Astrocyte of the hippocampus (primary cell): ENCODE measurements around the gene LRRC71.

Source experiments
- DNase-seq: peaks from one replicate; pipeline ENCODE4 v3.0.0; 2011; ENCODE audit warnings: low read depth, low spot score

Gene LRRC71

DNA sequence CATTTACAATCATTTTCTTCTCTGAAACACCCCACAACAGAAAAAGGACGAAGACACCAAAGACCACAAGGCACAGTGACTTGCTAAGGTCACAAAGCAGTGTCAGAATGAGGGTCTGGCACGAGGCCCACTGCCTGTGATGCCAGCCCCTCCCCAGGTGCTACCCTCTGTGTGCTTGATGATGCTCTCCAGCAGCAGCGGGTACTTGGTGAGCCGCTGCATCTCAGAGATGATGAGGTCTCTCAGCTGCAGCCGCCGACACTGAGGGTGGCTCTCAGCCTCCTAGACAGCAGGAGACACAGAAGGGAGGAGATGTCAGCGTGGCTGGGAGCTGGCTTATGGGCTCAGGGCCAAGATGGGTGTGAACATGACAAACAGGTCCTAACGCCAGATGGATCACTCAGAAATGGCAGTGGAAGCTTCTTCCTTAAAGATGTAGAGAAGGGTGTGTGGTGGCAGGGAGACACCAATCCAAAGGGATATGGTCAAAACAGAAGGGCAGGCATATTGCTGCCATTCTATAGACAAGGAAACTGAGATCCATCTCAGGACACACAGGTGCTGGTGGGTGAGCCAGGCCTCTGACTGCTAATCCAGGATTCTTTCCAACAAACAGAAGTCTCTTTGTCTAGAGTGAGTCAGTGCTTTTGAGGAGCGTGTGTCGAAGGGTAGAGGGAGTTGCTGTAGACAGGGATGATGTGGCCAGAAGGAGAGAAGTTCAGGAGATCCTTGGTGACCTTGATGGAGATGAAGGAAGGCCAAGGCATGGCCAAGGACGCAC lies 25.6 kb downstream of the LRRC71 start:
- DNase-seq = peak; percentile 23

DNA sequence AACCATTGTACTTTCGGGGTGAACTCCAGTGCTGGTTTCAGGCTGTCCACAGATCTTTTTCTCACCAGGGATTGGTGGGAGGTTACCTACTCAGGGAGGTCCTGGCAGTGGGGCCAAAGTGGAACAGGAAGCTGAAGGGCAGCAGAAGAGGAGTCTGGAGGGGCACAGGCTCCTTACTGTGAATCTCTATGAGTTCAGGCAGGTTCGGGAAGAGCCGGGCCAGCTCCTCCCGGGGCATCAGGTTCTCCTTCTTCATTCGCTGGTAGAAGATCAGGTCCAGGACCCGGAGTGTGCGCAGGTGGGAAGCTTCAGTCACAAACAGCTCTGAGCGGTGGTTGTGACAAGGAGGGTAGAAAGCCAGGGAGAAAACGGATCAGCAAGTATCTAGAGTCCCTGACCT lies 26.7 kb downstream of the LRRC71 start:
- no peak for DNase-seq

DNA sequence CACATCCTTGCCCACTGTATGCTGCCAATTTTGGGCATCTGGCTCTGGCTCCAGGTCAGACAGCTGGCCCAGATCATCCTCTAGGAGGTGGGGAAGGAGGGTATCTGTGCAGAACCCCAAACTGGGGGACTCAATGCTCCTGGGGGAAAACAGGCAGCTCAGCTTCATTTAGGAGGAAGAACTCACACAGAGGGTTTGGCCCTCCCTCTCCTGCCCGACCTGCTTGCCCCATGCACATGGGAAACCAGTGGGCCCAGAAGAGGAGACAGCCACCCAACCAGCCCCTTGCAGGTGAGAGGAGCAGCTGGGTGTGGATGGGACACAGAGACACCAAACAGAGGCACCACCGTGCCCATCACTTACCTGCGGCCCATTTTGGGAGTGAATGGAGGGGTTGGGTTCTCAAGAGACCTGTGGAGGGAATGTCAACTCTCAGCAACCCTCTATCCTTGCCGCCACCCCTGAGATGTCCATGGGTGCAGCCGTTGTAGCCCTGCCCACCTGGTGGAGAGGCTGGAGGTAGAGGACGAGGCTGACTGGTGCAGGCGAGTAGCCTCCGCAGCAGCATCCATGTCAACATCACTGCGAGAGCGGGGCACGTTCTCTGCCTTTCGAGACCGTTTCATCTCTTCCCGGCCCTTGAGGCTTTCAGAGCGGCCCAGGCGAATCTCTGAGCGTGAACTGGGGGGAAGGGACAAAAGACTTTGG lies 27.5 kb downstream of the LRRC71 start:
- no peak for DNase-seq

DNA sequence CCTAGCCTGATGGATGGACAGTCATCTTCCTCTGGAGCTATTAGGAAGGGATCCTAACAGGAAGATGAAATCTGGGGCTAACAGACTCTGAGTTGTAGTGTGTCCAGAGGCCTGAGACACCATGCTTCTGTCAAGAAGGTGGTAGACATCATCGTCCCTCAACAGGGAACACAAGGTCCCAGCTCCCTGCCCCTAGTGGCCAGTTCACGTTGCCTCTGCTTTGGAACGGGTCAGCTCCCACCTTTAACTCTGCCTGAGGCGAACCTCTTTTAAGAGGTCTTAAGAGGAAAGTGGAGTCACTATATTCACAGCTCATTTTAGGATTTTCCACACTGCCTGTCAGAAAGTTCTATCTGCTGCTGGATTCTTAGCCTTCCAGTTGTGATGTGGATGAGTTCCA lies 28.3 kb downstream of the LRRC71 start:
- no peak for DNase-seq

DNA sequence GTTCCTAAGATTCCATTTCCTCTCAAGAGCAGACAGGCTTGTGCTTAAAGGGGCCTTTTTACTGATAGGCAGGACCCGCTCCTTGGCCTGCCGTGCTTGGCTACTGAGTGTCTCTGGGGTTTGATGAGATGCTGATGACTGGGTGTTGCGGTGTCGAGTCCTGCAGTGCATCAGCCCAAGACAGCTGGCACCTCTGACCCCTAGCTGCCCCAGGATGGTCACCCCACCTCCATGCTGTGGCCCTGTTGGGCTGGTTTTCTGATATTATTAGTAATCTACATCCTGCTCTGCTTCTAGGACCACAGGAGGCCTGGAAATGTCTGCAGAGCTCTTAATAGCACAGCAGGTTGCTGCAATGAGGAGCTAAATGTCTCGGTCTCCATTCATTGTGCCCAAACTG lies 28.7 kb downstream of the LRRC71 start:
- no peak for DNase-seq

DNA sequence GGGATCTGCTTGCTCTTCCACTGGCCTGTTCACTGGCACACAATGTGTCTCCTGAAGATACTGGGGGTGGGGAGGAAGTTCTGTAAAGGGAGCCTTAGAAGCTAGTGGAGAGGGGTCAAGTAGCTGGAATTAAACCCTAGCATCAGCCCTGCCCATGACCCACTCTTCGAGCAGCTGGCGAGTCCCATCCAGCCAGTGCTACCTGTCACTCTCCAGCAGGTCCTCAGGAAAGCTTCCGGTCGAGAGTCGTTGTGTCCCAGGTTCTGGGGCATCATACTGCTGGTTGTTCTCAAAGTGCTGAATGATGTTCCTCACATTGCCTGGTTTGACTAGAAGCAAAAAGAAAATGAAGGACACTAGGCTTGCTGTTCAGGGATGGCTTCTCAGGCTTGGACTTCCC lies 30.9 kb downstream of the LRRC71 start:
- DNase-seq = no peak

DNA sequence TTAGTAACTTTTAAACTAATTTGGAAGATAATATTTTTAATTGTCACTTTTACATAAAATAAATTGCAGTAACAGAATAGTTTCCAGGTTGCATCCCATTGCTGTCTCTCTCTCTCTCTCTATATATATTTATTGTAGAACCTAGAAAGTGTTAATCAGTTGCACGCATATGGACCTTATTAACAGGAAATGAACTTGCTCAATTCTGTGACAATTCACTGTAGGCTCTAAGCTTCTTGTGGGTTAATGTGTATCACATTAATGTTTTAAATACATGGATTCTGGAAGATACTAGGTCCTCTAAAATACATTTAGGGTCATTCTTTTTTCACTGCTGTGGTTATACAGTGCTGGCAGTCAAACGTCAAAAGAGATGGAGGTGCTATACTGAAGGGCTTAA lies 33.1 kb downstream of the LRRC71 start:
- DNase-seq = no peak

DNA sequence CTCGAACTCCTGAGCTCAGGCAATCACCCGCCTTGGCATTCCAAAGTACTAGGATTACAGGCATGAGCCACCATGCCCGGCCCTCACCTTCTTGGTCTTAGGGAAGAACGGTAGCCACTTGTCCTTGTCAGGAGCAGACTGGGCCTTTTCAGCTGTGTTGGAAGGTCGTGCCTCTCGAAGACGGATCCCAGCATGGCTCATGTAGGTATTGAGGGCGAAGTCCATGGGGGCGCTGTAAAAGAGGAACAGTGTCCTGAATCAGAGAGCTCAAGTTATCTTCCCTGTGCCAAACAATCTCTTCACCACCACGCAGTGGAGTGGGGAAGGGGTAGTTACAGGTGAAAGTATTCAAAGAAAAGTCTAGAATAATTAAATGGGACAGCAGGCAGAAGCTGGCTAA lies 35.9 kb downstream of the LRRC71 start:
- DNase-seq = no peak

DNA sequence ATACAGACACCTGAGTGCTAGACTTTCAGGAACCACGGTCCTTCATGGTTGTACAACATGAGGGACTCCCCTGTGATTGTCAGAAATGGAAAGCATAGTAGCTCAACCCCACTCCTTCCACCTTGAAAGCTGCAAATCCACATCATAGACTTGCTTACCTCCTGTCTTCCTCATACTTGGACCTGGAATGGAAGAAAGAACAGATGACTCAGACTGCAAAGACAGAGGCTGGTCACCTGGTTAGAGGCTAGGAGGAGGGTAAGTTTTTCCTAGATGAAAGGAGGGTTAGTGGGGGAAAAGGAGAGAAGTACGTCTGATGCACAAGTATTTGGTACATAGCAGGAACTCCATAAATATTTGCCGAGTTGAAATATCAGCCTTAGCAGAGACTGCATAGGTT lies 37.2 kb downstream of the LRRC71 start:
- DNase-seq = no peak

DNA sequence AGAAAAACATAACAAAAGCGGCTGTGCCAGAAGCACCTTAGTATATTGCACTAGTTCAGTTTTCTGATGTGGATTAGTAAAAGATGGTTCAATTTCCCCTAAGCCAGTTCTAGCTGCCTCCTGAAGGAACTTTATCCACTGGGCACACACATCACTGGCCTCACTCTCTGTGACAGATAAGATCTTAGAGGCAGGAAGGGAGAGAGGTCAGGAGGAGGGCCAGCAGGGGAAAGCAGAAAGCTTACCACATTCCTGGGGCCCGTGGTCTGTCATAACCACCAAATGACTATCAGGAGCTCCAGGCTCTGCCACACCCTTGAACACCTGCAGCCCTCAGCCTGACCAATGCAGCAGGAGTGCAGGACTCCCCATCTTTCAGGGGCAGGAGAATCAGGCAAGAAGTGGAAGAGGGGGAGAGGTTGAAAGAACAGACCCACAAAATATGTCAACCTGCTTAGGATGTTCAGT lies 37.8 kb downstream of the LRRC71 start:
- no peak for DNase-seq

DNA sequence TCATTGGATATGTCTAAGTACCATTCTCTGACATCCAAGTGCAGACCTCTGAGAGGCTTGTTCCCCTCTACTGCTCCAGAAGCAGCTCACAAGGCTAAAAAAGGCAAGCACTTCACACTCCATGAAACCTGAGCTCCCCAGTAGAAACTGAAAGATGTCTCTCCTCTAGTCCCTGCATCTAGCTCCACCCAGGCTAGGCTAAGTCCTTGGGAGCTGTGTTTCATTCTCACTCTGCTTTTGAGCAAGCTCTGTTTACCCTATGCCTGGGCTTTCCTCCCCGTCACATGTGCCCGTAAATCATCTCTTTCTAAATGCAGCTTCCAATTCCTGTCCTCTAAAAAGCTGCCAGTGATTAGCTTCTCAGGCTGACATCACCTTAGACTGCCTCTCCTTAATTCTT lies 39.0 kb downstream of the LRRC71 start:
- DNase-seq = no peak

DNA sequence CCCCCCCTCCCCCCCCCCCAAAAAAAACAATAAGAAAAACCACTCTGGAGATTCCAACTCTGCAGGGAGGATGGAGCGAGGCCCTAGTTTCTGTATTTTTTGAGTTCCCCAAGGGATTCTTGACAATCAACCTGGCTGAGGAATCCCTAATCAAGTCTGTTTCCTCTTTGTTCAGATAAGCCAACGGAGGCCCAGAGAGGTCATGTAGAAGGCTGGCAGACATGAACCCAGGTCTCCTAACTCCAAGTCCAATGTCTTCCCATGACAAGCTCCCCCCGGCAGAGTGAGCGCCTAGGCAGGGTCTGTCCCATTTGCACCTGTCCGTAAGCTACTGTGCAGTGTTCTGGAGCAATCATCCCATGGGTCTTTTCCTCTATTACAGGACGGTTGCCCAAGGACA lies 39.5 kb downstream of the LRRC71 start:
- no peak for DNase-seq

DNA sequence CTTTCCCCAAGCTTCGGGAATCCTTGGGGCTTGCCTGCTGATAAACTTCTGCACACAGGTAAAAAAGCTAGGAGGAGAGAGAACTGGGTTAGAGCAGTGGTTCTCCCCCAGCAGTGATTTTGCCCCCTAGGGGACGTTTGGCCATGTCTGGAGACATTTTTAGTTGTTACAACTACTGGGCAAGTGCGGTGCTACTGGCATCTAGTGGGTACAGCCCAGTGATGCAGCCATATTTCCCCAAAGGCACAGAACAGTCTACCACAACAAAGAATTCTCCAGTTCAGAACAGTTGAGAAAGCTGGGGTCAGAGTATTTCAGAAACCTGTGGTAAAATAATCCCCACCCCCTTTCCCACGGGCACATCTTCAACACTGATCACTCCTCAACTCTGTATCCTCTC lies 41.3 kb downstream of the LRRC71 start:
- DNase-seq = peak; percentile 8

DNA sequence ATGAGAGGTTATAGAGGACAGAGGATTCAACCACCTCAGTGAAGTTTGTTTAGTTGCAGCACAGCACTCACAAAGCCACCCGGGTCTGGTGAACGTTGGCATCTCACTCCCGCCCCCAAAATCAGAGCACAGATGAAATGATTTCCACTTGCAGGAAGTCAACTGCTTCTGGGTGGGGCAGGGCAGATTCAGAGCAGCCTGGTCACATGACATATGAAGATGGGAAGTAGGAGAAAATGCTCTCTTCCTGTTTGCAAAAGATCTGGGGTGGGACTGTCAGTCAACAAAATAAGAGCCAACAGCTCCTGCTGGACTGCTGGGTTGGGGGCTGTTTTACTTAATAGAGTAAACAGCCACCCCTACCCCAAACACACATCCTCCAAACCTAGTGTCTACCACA lies 43.2 kb downstream of the LRRC71 start:
- no peak for DNase-seq

DNA sequence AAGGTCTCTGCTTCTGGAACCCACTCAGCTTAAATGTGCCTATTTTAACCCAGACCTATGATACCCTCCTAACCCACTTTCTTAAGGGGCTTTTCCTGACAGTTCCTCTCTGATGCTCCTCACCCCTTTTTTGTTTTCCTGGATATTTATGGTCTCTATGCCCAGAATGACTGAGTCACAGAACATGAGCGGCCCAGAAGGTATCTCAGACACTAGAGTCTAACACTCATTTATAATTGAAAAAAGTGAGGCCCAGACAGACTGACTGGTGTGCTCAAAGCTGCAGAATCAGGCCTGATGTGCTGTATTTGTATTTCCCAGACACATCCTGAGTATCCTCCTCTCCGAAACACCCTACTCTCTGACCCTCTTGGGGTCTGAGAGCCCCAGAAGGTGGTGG lies 44.0 kb downstream of the LRRC71 start:
- DNase-seq = no peak

DNA sequence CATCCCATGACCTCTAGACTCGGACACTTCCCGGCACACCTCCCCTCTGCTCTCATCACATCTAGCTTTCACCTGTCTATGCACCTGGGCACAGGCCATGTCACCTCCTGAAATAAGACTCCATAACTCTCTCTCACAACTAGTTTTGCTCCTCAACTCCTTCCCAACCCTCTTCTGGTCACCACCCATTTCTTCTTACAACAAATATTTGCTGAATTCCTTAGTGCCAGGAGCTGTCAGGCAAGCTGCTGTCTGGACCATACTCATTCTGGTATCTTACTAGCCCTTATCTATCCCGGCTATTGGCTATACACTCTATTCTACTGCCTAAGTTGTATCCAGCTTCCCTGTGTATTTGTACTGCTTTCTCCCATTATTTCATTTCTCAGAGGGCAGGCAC lies 49.1 kb downstream of the LRRC71 start:
- no peak for DNase-seq

DNA sequence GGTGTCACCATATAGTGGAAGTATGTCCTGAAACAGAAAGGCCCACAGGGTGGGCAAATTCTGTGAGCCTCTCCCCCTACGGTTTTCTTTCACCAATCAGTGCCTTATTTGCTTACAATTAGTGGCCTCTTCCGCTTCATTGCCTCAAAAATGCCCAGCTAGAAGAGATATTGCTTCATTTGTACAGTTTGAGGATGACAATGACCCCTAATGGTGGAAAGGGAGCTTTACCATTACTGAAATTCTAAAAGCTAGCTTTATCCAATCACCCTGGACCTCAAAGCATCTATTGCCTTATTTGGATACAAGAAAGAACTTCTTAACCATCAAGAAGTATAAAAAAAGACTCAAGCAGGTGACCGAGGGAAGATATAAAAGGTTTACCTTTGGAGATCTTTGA lies 49.6 kb downstream of the LRRC71 start:
- DNase-seq = peak; percentile 10

DNA sequence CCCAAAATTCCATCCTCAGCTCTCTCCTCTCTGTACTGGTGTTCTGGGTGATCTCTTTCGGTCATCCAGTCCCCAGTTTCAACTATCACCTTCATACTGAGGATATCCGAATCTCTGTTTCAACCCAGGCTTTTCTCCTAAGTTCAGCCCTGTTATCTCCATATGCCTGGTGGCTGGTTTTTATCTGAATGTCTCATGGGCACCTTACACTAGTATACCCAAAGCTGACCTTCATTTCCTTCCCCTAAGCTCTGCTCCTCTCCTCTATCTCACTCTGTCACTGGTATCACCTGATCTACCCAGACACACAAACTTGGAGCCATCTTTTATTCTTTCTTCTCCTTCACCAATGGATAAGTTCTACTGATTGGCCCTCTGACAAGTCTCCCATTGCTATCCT lies 53.0 kb downstream of the LRRC71 start:
- no peak for DNase-seq

DNA sequence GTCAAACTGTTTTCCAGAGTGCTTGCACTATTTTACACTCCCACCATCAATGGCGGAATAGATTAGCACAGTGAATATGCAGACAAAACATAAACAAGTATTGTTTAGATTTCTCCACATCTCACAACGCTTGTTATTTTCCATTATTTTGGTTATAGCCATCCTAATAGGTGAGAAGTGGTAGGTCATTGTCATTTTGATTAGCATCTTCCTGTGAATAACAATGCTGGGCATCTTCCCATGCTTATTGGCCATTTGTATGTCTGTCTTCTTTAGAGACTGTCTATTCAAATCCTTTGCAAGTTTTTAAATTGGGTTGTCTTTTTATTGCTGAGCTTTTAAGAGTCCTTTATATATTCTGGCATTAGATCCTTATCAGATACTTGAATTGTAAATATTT lies 54.7 kb downstream of the LRRC71 start:
- no peak for DNase-seq

DNA sequence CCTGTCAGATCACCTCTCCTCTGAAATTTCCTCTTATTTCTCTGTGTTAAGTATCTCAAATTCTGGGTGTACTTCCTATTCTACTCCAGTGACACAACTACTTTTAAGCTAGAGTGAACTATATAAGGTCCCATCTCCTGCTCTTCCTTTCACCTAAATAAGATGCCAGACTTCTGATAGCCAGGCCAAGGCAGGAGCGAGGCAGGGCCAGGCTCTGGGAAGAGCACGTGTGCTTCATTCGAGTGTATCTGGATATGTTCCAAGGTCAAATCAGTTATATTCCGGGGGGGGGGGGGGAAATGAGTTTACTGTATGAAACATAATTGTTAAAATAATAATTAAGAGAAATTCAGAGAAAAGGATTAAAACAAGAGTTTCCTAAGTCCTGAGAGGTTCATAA lies 60.1 kb downstream of the LRRC71 start:
- no peak for DNase-seq
